Measurements from ENCODE around the gene POMT1. TPM values are rescaled to one million over a fixed set of nuclear protein-coding genes. Genes with fewer than 3 reads are reported as not detected.

POMT1 gene
- polyA plus RNA-seq, 1 of the 3 experiments (the other 2 are of a cell fraction): 44.5 TPM

DNA sequence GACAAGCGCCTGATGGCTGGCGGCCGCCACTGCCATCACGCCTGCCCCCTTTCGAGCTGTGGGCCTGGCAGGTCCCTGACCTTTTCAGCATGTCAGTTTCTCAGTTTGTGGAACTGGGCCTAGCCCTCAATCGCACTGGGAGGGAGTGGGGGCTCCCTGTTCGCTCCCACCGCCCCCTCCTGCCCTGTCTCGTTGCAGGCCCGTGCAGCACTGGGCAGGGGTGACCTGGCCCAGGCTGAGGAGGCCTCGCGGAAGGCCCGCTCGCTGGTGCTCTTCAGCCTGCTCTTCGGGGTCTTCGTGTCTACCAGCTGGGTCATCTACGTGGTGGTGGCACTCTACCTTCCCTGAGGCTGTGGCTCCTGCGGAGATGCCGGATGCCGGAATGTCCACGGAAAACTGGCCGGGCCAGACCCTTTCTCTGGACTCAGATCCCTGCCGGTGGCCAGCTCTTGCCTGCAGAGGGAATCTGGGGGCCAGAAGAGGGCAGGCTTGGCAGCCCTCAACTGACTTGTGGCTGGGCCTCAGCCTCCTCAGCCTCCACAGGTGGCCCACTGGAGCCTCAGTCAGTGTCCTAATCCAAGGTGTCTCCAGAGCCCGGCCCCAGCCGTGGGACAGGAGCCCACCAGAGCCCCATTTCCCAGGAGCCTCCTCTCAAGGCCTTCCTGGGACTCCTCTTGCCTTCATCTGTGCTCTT is 55.3 kb downstream of the POMT1 start:
- no peaks in the 10 kb centered on the region for H3F3A ChIP-seq (replicated peaks; ENCODE audit: insufficient read depth)
- H2AFZ ChIP-seq (ENCODE audit: low read depth): no peak overlapping the region
- H3K9me2 ChIP-seq: no peaks in the 10 kb centered on the region
- H3K79me2 ChIP-seq (ENCODE audit: insufficient read depth): no peaks in the 10 kb centered on the region
- WGBS (ENCODE audit: low lambda C conversion rate): 76% methylated on average over 17 of the region's 25 CpGs
- TF ChIP-seq NRF1 (IDR thresholded peaks at IDR 0.05; ENCODE audit: low read depth, low read length) (no peak), GATA2 (CRISPR knock-in tag; IDR thresholded peaks at IDR 0.05) (no peak), JUND (IDR thresholded peaks at IDR 0.05) (no peak), ELF1 (IDR thresholded peaks at IDR 0.05) (no peak), FOXM1 (IDR thresholded peaks at IDR 0.05; ENCODE audit: low read depth) (no peak), FOSL2 (IDR thresholded peaks at IDR 0.05; ENCODE audit: borderline replicate concordance, low read depth) (no peak), YY1 (IDR thresholded peaks at IDR 0.05; ENCODE audit: low read depth) (no peak), TAF1 (IDR thresholded peaks at IDR 0.05; ENCODE audit: borderline replicate concordance, low read depth, low read length) (no peak), RFX5 (IDR thresholded peaks at IDR 0.05; ENCODE audit: low read length) (no peak)
- TF ChIP-seq, protein P1, sequence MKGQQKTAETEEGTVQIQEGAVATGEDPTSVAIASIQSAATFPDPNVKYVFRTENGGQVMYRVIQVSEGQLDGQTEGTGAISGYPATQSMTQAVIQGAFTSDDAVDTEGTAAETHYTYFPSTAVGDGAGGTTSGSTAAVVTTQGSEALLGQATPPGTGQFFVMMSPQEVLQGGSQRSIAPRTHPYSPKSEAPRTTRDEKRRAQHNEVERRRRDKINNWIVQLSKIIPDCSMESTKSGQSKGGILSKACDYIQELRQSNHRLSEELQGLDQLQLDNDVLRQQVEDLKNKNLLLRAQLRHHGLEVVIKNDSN (IDR thresholded peaks at IDR 0.05; ENCODE audit: borderline replicate concordance, low read depth): no peak
- TF ChIP-seq, protein P2, sequence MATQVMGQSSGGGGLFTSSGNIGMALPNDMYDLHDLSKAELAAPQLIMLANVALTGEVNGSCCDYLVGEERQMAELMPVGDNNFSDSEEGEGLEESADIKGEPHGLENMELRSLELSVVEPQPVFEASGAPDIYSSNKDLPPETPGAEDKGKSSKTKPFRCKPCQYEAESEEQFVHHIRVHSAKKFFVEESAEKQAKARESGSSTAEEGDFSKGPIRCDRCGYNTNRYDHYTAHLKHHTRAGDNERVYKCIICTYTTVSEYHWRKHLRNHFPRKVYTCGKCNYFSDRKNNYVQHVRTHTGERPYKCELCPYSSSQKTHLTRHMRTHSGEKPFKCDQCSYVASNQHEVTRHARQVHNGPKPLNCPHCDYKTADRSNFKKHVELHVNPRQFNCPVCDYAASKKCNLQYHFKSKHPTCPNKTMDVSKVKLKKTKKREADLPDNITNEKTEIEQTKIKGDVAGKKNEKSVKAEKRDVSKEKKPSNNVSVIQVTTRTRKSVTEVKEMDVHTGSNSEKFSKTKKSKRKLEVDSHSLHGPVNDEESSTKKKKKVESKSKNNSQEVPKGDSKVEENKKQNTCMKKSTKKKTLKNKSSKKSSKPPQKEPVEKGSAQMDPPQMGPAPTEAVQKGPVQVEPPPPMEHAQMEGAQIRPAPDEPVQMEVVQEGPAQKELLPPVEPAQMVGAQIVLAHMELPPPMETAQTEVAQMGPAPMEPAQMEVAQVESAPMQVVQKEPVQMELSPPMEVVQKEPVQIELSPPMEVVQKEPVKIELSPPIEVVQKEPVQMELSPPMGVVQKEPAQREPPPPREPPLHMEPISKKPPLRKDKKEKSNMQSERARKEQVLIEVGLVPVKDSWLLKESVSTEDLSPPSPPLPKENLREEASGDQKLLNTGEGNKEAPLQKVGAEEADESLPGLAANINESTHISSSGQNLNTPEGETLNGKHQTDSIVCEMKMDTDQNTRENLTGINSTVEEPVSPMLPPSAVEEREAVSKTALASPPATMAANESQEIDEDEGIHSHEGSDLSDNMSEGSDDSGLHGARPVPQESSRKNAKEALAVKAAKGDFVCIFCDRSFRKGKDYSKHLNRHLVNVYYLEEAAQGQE (IDR thresholded peaks at IDR 0.05; ENCODE audit: low read depth, low read length): no peak
- TF ChIP-seq, protein P3, sequence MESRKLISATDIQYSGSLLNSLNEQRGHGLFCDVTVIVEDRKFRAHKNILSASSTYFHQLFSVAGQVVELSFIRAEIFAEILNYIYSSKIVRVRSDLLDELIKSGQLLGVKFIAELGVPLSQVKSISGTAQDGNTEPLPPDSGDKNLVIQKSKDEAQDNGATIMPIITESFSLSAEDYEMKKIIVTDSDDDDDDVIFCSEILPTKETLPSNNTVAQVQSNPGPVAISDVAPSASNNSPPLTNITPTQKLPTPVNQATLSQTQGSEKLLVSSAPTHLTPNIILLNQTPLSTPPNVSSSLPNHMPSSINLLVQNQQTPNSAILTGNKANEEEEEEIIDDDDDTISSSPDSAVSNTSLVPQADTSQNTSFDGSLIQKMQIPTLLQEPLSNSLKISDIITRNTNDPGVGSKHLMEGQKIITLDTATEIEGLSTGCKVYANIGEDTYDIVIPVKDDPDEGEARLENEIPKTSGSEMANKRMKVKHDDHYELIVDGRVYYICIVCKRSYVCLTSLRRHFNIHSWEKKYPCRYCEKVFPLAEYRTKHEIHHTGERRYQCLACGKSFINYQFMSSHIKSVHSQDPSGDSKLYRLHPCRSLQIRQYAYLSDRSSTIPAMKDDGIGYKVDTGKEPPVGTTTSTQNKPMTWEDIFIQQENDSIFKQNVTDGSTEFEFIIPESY (IDR thresholded peaks at IDR 0.05; ENCODE audit: borderline replicate concordance, low read depth): no peak
- no peak for DNase-seq
- H3K4me1 ChIP-seq (ENCODE audit: control insufficient read depth in 1 of 2, insufficient read depth in 2 of 2, low read depth in 1 of 2, low read length in 1 of 2): no peaks in the 10 kb centered on the region
- H3K27ac ChIP-seq (ENCODE audit: low read depth in 2 of 2, low read length in 1 of 2): no peak overlapping the region
- H3K27me3 ChIP-seq (ENCODE audit: insufficient read depth): no peaks in the 10 kb centered on the region
- peaks cover 2% of the 10 kb centered on the region; the same call in 1 of the 2 replicates for H3K9me3 ChIP-seq
- H3K4me3 ChIP-seq (ENCODE audit: low read depth in 2 of 2, low read length in 1 of 2): no peak overlapping the region
- H3K36me3 ChIP-seq (replicated peaks in 1 of 2; ENCODE audit: control insufficient read depth in 1 of 2, insufficient read depth in 2 of 2, low read length in 1 of 2): no peaks in the 10 kb centered on the region
- CTCF ChIA-PET: interaction anchor here (0.7 to 1.3 kb wide), 3 partner anchors 69 to 1148 kb away, joined by 3 to 4 read pairs (median 3); no protein-coding TSS in a partner anchor
- H3K9ac ChIP-seq: no peak overlapping the region
- POLR2A ChIA-PET: no interaction called here
- no peaks in the 10 kb centered on the region for H4K20me1 ChIP-seq (ENCODE audit: insufficient read depth)
- H3K4me2 ChIP-seq: no peak overlapping the region
